Stimulated activated CD4-positive, alpha-beta T cell treated with anti-CD3 and anti-CD28 coated beads, Interleukin-4, amount 100 ng/mL, for 4 hours (primary cell): ENCODE results near the gene RNASE13.
"Not testable (repeated sequence)": the region's sequence is repeated elsewhere in the genome, so short reads cannot be mapped to it uniquely, and the experiment has no call there.

Experiments
- DNase-seq, 2 experiments: peaks; one replicate each; pipeline ENCODE4 v3.0.0-alpha.2; 2020

Gene RNASE13

DNA sequence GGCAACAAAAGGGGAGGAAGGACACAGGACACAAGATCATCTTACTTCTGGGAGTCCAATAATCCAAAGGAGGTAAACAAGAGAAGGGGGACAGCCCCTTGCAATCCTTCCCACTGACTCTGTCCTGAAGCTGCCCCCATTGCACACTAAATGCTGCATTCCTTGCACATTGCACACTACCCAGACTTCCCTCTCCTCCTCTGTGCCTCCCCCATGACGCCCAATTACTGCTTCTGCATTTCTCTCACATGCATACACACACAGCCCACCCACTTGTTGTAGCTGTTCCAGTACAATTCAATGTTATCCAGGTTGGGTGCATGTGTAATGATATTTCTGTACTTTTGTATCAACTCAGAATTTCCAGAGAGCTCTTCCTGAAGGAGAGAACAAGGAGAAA lies 15.2 kb downstream of the RNASE13 start:
- no peak for DNase-seq

DNA sequence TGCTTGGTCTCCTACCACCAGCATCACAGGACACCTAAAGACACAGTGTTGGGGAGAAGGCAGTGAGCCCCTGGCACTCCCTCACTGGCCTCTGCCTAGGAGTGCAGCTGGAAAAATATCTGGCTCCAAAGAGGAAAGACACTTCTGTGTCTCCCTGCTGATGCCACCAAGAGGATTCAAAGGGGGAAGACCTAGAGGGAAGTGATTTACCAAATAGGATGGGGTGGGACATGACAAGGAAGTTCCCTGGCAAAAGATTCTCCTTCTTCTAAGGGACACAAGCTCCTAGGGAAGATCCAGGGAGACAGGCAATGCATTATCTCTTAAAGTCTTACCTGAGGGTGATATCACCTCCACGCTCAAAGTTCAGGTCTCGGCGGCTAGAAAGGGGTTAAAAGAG lies 15.8 kb downstream of the RNASE13 start:
- DNase-seq: no peak

DNA sequence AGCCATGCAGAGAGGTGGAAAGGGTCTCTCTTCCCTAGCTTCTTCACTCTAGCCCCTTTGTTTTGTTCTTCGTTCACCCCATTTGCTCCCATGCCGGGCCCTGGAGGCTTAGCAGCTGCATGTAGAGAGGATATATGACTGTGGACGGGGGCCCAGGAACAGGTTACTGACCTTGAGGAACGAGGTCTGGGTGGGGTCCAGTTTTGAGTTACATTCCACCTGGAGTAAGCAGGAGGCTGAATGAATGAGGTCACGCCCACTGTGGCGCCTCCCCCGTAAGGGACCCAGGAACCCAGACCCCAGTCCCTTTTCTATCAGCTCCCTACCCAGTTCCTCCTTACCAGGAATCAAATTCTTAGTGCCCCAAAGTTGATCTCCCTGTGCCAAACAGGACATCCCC lies 16.3 kb downstream of the RNASE13 start:
- no peak for DNase-seq

DNA sequence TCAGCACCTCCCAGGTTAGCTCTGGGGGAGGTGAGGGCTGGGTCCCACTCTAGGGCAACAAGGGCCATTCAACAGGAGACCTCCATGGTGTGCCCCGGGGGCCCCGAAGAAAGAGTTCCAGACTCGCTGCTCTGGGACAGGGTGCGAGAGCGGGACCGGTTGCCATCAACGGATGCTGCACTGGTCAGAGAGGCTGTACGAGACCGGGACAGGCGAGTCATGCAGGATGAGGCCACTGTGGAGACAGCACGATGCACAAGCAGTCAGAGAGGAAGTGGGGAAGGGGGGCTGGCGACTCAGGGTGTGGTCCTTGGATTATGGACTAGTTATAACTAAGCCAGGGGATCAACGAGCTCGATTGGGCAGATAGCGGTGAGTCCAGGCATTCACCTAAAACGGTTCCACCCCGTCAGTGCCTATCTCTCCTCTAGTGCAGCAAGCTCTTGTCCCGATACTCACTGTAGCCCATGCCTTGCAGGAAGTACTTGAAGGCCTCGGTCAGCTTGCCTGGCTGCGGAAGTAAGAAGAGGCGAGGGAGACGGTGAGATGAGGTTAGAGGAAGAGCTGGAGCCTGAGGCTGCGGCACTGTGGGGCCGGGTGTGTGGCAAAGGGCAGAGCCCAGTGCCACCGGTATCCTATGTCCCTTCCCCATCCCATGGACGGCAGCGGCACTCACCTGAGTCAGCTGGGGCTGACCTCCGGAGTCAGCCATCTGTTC lies 16.9 kb downstream of the RNASE13 start:
- DNase-seq: no peak

DNA sequence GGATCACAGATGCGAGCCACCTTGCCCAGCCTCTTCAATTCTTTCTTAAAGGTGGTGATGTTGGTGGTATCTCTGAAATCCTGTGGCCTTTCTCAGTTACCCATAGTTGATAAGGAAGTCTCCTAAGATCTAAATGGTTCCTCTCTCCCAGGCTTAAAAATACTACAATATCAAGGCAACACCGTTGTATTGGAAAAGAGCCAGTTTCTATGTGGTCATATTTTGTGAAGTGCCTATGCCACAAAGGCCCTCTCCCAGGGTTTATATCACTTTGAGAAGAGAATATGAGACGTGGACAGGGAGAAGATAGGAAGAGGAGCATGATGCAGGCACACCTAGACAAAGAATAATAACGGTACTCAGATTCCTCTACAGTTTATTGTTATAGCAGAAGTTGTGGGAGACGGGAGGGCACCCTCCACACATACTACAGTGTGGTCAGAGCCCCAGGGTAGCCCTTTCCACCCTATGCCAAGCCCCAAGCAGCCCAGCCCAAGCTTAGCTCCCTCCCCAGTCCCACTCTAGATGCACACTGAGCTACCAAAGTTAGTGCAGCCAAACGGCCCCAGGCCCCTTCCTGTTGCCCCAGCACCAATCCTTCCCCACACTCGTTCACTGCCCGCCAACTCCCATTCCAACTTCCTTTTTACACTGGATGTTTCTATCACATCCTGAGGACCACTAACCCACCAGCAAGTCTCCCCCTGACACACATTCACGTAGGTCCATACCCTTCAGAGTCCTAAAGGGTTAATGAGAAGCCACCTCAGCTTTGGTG lies 18.0 kb downstream of the RNASE13 start:
- DNase-seq: no peak

DNA sequence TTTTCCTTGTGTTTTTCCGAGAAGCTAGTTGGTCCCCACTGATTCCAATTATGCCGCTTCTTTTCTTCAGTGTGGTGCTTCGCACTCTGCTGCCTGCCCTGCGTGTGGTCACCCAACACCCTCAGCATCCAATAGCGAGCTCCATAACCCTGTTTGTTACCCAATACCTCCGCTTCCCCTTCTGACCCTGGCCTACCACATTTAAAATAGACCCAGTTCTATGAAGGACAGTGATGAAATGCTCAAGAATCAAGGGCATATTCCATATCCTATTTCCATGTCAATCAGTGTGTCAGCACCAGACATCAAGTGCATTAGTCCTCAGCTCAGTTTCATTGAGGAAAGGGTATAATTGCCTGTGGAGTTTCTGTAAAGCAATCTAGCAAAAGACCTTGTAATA lies 19.3 kb downstream of the RNASE13 start:
- DNase-seq: no peak

DNA sequence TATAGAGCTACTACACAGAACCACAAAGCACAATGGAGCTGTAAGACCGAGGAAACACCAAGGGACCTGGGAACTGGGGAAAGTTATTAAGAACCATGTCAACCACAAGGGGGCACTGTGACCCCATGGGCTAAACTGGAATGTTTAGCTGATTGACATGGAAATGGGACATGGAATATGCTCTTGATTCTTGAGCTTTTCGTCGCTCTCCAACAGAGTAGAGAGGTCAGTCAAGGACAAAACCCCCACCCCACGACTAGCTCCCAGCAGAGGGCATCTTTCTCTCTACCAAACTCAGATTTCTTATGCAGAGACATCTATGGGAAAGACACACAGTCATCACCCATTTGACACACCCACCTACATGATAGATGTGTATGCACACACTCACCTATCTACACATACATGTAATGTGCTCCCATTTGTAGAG lies 19.8 kb downstream of the RNASE13 start:
- DNase-seq: peak; percentile 66 to 76

DNA sequence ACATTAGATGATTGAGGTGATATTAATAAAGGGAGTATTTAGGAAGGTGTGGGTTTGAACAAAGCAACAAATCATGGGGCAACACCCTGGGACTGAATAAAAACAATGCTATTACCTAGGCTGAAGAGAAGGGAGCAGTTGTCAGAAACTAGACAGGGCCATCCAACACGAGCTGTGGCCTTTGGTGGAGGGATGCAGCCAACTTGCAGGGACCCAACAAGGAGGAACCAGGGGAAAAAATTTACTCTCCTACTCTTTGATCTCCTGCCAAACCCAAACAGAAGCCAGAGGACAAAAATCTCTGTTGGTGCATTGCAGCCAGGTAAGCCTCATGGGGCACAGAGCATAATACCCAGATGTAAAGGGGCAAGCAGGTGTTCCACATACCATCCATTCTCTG lies 23.5 kb downstream of the RNASE13 start:
- no peak for DNase-seq

DNA sequence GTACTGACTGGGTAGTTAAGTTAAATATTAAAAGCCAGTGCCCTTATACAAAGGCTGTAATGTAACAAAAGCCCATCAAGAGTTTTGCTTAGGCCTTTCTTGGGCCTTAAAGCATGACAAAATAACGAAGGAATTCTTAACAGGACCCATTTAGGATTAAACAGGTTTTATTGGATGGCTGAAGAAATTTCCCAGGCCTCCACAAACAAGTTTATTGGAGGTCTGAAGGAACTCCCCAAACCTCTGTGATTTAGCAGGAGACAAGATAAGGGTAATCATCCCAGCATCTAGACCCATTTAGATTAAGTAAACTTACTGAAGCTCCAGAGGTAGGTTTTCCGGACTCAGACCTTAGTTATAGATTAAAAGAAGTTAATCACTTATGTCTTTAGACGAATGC lies 24.9 kb downstream of the RNASE13 start:
- DNase-seq: not testable (repeated sequence)

DNA sequence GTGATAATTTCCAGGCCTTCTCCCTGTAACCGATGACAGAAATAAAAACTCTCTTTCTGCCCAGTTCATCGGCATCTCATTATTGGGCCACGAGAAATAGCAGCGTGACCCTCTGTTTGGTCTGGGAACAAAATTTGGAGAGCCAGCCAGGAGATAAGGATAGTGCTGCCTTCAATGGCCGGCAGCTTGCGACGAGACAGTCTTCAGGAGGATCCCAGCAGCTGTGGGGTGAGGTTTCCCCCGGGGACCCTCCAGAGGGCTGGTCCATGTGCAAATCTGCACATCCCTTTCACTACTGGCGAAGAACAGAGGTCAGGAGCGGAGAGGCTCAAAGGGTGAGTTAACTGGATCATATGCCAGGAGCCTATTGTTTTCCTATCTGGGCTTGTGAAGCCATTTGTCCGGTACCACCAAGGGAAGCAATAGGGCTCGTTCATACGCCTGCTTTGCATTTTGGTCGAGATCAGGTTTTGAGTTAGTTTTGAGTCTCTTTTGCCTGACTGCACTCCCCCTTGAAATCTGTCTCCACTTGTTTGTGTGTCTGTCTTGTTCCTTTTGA lies 30.7 kb downstream of the RNASE13 start:
- no peak for DNase-seq

DNA sequence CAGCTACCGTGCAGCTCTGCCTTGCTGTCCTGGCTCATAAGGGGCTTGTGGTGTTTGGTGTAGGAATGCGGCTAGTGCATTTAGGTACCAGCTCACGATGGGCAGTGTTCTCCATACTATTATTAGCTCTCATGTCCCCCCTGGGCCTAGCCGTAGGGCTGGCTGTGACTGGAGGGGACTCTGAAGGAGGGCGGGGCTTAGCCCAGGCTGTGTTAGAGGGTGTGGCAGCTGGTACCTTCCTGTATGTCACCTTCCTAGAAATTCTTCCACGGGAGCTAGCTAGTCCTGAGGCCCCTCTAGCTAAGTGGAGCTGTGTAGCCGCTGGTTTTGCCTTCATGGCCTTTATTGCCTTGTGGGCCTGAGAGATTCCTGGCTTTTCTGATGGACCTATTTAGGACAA lies 33.4 kb downstream of the RNASE13 start:
- DNase-seq: no peak

DNA sequence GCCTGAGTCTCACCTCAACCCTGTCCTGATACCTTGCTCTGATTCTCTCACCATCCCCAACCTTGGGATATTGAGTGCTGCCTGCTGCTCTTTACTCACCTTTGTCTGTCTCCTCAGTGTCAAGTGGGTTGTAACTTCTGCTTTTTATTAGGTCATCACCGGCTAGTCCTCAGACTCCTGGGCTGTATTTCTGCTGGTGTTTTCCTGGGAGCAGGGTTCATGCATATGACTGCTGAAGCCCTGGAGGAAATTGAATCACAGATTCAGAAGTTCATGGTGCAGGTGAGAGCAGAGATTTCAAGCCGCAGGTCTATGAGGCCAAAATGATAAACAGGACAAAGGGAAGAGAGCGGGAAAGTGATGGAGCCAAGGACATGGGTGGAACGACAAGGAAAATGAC lies 35.0 kb downstream of the RNASE13 start:
- no peak for DNase-seq

DNA sequence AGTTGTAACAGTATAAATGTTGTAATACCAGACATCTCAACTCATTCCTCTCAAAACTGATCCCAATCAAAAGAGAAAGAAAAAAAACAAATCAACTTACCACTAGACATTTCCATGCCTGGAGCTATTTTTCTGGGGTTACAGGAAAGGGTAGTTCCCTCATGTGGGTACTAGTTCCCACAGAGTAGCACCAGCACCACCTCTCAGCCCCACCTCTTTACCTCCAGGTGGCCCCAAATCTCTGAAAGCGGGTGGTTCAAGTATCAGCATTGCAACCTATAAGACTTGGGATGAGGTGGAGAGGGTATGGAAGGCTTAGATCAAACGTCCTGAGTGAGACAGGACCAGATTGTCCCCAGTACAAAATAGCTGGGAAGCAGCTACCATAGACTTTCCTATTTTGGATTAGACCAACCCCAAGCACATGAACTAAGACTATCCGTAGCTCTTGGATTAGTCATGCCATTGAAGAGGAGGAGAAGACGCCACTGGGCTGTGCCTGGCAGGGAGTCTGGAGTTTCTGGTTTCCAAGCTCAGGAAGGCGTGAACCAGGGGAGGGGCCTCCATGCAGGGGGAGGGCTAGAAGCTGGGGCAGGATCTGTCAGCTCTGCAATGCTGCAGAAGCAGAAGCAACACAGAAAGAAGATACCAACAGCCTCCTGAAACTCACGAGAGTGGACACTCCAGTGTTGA lies 35.8 kb downstream of the RNASE13 start, which contains the start of gene SLC39A2:
Gene SLC39A2 (plus strand): TSS at position 620 of the 693 bp plus-strand sequence. CDS start 154 bp downstream, outside the sequence.
- DNase-seq: no peak

DNA sequence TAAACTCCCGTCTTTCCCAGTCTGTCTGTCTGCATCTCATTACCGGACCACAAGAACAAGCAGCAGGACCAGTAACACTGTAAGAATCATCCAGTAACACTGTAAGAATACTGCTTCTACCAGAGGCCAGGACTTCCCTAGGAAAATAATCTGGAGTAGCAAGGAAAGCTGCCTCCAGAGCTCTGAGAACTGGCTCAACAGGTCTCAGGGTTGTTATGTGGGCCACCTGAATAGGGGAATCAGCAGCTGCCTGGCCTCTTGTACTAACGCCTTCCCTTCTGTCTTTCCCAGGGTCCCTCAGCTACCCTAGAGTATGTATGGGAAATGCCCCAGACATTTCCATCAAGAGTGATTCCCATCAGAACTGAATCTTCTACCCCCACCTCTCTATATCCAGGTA lies 36.5 kb downstream of the RNASE13 start:
- DNase-seq: no peak

DNA sequence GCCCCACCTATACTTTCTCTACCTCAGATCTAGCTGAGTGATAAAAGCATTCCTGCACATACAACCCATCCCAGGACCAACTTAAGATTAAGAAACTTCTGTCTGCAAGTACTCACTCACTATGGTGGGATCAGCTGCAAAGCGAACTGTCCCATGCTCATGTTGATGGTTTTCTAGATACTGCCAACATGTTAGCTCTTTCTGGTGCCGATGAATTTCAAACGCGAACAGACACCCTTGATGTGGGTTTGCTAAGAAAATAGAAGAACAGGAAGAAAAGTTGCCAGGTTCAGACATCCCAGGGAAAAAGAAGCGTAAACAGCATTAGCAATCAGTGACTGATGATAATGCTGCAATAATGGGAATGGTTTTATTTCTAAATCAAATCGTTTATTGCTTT lies 37.0 kb downstream of the RNASE13 start:
- DNase-seq: no peak

DNA sequence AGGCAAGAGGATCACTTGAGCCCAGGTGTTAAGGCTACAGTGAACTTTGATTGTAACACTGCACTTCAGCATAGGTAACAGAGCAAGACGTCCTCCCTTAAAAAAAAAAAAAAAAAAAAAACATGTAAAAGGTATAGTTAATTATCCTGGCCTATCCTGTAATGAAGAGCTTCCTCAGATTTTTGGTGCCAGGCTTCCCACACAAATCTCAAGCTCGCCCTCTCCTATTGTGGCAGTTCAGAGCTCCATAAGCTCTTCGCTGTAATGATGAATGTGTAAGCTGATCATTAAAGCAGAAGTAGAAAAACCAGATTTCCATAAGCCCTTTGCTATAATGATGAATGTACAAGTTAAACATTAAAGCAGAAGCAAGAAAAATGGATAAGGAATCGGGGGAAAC lies 37.5 kb downstream of the RNASE13 start:
- DNase-seq: no peak

DNA sequence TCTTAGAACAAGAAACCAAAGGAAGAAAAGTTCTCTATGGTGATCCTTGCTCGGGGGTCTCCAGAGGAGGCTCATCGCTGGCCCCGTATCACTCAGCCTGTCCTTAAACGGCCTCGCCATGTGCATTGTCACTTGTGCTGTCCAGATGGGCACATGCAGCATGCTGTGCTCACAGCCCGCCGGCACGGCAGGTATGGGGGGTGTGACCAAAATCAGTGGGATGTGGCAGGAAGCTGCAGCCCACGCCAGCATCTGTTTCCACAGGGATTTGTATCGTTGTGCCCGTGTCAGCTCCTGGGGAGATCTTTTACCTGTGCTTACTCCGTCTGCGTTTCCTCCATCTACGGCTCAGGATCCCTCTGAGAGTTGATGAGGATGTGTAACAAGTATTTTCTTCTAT lies 38.1 kb downstream of the RNASE13 start:
- no peak for DNase-seq

DNA sequence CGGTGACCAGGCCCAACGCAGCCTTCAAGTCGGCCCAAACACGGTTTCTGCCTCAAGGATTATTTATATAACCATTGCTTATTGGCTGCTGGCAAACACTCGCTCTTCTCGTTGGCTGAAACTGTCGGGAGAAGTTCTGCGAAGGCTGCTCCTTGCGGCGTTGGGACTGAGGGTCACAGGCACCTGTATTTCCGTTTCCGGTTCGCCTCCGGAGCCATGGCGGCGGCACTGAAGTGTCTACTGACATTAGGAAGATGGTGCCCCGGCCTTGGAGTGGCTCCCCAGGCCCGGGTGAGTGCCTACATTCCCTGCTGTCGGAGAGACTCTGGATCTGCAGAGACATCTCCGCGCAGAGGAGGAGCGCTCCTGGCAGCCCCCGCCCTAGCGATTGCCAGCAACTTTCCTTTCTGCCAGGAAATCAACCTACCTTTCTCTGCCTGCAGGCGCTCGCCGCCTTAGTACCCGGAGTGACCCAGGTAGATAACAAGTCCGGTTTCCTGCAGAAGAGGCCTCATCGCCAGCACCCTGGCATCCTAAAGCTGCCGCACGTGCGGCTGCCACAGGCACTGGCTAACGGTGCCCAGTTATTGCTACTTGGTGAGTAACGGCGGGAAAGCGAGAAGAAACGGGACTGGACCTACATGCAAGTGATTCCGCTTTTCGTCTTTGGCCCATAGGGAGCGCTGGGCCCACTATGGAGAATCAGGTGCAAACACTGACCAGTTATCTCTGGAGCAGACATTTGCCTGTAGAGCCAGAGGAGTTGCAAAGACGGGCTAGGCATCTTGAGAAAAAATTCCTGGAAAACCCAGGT lies 44.6 kb downstream of the RNASE13 start, which contains the start of gene METTL17:
Gene METTL17 (plus strand): TSS at position 194 of the 814 bp plus-strand sequence. CDS start 23 bp downstream, at position 217.
- peak; percentile 77 to 79 for DNase-seq

DNA sequence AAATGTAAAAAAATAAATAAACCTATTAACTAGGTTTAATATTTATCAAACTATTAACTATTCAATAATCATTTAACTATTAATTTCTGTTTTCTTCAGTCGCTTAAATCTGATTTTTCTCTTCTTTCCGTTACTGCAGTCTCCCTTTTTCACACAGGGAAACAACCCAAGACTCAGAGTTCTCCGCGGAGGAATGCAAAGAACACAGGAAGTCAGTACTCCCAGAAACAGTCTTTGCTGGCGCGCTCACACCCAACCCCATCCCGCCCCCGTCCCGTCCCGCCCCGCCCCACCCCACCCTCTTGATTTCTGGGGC lies 45.2 kb downstream of the RNASE13 start:
- no peak for DNase-seq

DNA sequence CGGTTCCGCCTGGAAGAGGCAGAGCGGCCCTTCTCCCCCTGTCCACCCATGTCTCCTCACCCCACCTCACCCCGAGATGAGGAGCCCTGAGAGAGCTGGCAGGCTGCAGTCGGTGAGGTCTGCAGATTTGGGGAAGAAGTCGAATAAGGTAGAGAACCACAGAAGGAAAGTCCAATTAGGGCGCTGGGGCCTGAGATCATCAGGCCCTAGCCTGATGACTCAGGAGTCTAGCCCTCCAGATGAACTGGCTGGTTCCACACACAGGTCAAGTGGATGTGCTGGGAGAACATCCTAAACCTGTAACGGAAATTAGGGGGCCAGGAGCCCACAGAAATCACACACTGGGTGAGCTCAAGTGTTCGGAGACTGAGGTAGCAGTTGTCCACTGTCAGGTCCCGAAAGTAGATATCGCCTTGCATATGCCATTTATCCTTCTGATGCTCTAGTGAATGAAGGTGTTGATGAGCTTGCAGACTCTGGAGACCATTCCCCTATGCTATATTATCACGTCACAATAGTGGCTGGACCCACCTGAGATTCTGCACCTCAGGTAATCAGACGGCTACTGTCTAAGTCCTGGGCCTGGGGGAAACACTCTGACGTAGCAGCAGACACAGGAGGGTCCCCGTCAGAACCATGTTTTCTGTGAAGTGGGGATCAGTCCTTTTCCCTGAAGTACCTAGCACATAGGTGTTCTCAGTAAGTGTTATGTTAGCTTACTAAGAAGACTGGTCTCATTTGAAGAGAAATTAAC lies 45.7 kb downstream of the RNASE13 start:
- DNase-seq: no peak

DNA sequence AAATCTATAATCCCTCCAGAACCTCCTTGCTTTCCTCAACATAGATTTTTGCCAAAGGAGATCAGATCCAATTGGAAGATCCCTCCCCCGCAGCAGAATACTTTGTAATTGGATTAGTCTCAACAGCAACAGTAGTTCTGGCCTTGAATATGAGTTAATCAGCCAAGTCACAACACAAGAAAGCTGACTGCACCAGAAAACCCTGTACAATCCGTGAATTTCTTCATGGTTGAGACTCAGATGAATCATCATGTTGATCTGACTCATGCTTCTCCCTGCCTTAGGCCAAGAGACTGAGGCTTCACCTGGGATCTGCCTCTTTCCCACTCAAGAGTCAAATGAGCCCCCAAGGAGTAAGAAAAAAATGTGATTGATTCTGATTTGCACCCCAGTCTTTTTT lies 47.8 kb downstream of the RNASE13 start:
- no peak for DNase-seq

DNA sequence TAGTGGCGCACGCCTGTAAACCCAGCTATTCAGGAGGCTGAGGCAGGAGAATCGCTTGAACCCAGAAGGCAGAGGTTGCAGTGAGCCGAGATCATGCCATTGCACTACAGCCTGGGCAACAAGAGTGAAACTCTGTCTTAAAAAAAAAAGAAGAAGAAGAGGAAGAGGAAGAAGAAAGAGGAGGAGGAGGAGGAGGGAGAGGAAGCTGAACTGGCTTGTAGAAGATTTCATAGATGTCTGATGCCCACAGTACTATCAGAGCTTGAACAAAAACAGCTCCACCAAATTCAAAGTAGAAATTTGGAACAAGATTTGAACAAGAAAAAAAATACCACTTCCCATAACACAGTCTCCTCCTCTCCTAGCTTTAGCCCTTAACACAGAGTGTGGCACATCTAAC lies 49.0 kb downstream of the RNASE13 start:
- DNase-seq: not testable (repeated sequence)
